B cell (primary cell): Measurements from ENCODE around the gene PRRT1. TPM values are rescaled to one million over a fixed set of nuclear protein-coding genes. Genes with fewer than 3 reads are reported as not detected.

Experiments used
- ATAC-seq: fragments of 200-7000 bp; cut with Tn5 transposase; one replicate; pipeline ENCODE4 v1.10.0; 2021; ENCODE audit warnings: low read depth, mild to moderate bottlenecking, moderate number of reproducible peaks, moderate library complexity
- CTCF ChIA-PET: fragments of 350-600 bp; sonication (Branson Sonifier 250); formaldehyde crosslinking; loops from one replicate; lab custom pipeline; 2021; ENCODE audit warnings: antibody characterized with exemption, inconsistent platforms; lab: Charles Lee
- POLR2A ChIA-PET: fragments of 350-600 bp; sonication (Branson Sonifier 250); formaldehyde crosslinking; loops from one replicate; lab custom pipeline; 2021; ENCODE audit warnings: antibody characterized with exemption; lab: Charles Lee
- DNase-seq: peaks from one replicate; pipeline ENCODE4 v3.0.0; 2013
- H2AFZ ChIP-seq: 2 replicates; pipeline ENCODE4 v1.6.1; 2012; ENCODE audit warnings: mild to moderate bottlenecking, low read depth, low read length; ENCODE audit not compliant: insufficient read depth, poor library complexity, severe bottlenecking
- H3K27ac ChIP-seq, 2 donors: 1 replicate in 1 of 2; 2 replicates in 1 of 2; pipeline ENCODE4 v1.5.1; 2012 to 2013; ENCODE audit warnings: low read length in 2 of 2, mild to moderate bottlenecking in 2 of 2, moderate library complexity in 1 of 2
- H3K27me3 ChIP-seq, 4 experiments: fragments of 200-600 bp in 1 of 4; sonication (generic) in 1 of 4; replicated peaks in 1 of 4; 1 replicate in 2 of 4; 2 replicates in 2 of 4; pipeline versions ENCODE4 v1.6.1 to v1.7.0; 2013 to 2016; ENCODE audit warnings: low read length in 3 of 4, mild to moderate bottlenecking in 2 of 4, mixed read lengths in 1 of 4, moderate library complexity in 1 of 4; ENCODE audit not compliant: insufficient read depth in 4 of 4, control insufficient read depth in 3 of 4; ENCODE audit errors: control extremely low read depth in 1 of 4
- H3K36me3 ChIP-seq, 2 experiments: replicated peaks in 1 of 2; 1 replicate in 1 of 2; 2 replicates in 1 of 2; pipeline versions ENCODE4 v1.6.1 to v1.7.1; 2013; ENCODE audit warnings: low read length in 1 of 2; ENCODE audit not compliant: insufficient read depth in 2 of 2, control insufficient read depth in 1 of 2; ENCODE audit errors: control extremely low read depth in 1 of 2, extremely low read depth in 1 of 2
- H3K4me1 ChIP-seq, 2 donors: fragments of 200-600 bp in 1 of 2; sonication (generic) in 1 of 2; 1 replicate in 1 of 2; 2 replicates in 1 of 2; pipeline versions ENCODE4 v1.5.1 to v1.6.1; 2013 to 2017; ENCODE audit warnings: low read length in 2 of 2; ENCODE audit not compliant: control insufficient read depth in 2 of 2, insufficient read depth in 2 of 2
- H3K4me2 ChIP-seq: replicated peaks from 2 replicates; pipeline ENCODE3; 2012; ENCODE audit warnings: mild to moderate bottlenecking, low read depth, low read length; ENCODE audit not compliant: poor library complexity, severe bottlenecking
- H3K4me3 ChIP-seq, 5 experiments: fragments of 200-600 bp in 1 of 5; sonication (generic) in 1 of 5; 1 replicate in 3 of 5; 2 replicates in 2 of 5; pipeline versions ENCODE4 v1.5.1 to v1.7.0; 2011 to 2016; ENCODE audit warnings: low read length in 4 of 5, mild to moderate bottlenecking in 4 of 5, low read depth in 2 of 5, control low read depth in 1 of 5, moderate library complexity in 1 of 5; ENCODE audit not compliant: insufficient read depth in 1 of 5; ENCODE audit errors: control extremely low read depth in 1 of 5, extremely low read depth in 1 of 5
- H3K79me2 ChIP-seq: fragments of 200-600 bp; sonication (generic); one replicate; pipeline ENCODE4 v1.6.0; 2016; ENCODE audit warnings: low read length; ENCODE audit not compliant: control insufficient read depth, insufficient read depth
- H3K9ac ChIP-seq: fragments of 200-600 bp; sonication (generic); 2 replicates; pipeline ENCODE4 v1.6.1; 2017; ENCODE audit warnings: mild to moderate bottlenecking, low read length, moderate library complexity
- H3K9me3 ChIP-seq, 3 donors: one replicate each; pipeline versions ENCODE4 v1.6.1 to v1.7.1; 2013; ENCODE audit warnings: low read length in 2 of 3; ENCODE audit not compliant: control insufficient read depth in 2 of 3, insufficient read depth in 1 of 3; ENCODE audit errors: control extremely low read depth in 1 of 3
- H4K20me1 ChIP-seq: 2 replicates; pipeline ENCODE4 v1.6.0; 2012; ENCODE audit warnings: mild to moderate bottlenecking, low read length; ENCODE audit not compliant: insufficient read depth, control insufficient read depth, poor library complexity, severe bottlenecking
- H3K27ac Mint-ChIP-seq: one replicate; pipeline ENCODE4 v1.8.0; 2021; ENCODE audit warnings: mixed read lengths
- H3K27me3 Mint-ChIP-seq: one replicate; pipeline ENCODE4 v1.8.0; 2021; ENCODE audit warnings: mixed read lengths
- H3K4me1 Mint-ChIP-seq: one replicate; pipeline ENCODE4 v1.8.0; 2021; ENCODE audit warnings: mixed read lengths
- H3K4me3 Mint-ChIP-seq: one replicate; pipeline ENCODE4 v1.8.0; 2021; ENCODE audit warnings: mixed read lengths
- H3K9me3 Mint-ChIP-seq: one replicate; pipeline ENCODE4 v1.8.0; 2022; ENCODE audit warnings: mixed read lengths; ENCODE audit not compliant: insufficient read depth
- EZH2 ChIP-seq: IDR thresholded peaks from 2 replicates; pipeline ENCODE4 v1.6.1; 2012; ENCODE audit warnings: borderline replicate concordance, low read depth, mild to moderate bottlenecking, moderate library complexity, low read length; ENCODE audit not compliant: insufficient read depth, poor library complexity, severe bottlenecking
- WGBS: methylation state at CpG from one replicate; pipeline ENCODE4 v1.1.5; 2013; ENCODE audit warnings: missing lambda C conversion rate; ENCODE audit not compliant: insufficient coverage; 5-methylcytosine and 5-hydroxymethylcytosine counted together
- intact Hi-C: fragments of 100-400 bp; cut with micrococcal nuclease; formaldehyde crosslinking; loops from one replicate; pipeline ENCODE4 v1.10.0; 2022
- polyA plus RNA-seq: library from polyadenylated mRNA; depleted of rRNA; stranded (reverse); fragments of >200 nt; gene quantifications from 2 replicates; pipeline ENCODE4 v1.2.3, GENCODE V29; 2012
- total RNA-seq, 2 donors: library from RNA; stranded (reverse); fragments of 120-200 nt in 1 of 2; gene quantifications; 1 replicate in 1 of 2; 2 replicates in 1 of 2; pipeline versions ENCODE4 v1.2.3 to v1.2.4, GENCODE V29; 2013 to 2022
- TF ChIP-seq, protein P1 (sequence below): fragments of 200-600 bp; IDR thresholded peaks from one replicate; pipeline ENCODE4 v1.8.0; 2022; ENCODE audit warnings: antibody characterized with exemption, mild to moderate bottlenecking

PRRT1 gene
- total and polyA plus RNA-seq, 2 donors (not counting 1 experiment from before 2014, with no cell fraction given), result not detected

DNA sequence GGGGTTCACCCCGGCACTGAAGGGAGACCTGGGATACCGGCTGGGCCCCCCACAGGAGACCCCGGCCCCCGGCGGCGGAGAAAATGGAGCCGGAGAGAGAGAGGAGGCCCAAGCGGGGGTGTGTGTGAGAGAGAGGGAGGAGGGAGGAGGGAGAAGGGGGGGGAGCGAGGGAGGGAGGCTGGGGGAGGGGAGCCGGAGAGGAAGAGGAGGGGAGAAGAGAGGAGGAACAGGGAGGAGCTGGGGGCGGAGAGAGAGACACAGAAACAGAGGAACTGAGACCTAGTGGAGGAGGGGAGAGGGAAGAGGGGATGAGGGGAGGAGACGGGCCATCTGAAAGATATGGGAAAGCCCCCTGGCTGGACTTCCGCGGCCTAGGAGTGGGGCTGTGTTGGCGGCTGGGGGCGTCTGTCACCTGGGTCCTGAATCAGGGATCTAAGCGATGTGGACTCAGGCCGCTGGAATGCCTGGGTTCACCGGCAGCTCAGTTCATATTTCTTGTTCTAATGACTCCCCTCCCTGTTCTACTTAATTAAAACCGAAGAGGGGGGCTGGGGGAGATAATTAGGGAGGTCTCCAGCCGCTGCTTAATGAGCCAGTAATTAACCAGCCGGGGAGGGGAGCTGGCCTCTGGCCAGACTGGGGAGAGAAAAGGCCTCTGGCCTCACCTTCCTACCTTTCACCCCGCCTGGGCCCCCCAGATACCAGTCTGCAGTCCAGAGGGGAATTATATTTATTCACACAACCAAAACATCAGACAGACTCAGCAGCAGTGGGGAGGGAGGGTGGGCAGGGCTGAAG lies 38.5 kb upstream of the PRRT1 start, which contains the start of gene PBX2:
PBX2 (minus strand) TSS at position 149 of the 798 bp plus-strand sequence. CDS start 287 bp downstream, outside the sequence.
- Histone ChIP-seq H3K4me2 (peak within 1 kb of the TSS; percentile 91), H4K20me1 (no peaks in the 10 kb centered on the region), H3K9me3 (no peaks in the 10 kb centered on the region), H2AFZ (peak within 1 kb of the TSS; percentile 41), H3K9ac (peak within 1 kb of the TSS; percentile 96), H3K27ac (peak within 1 kb of the TSS; percentile 93 to 97), H3K27me3 (no peaks in the 10 kb centered on the region), H3K79me2 (peaks cover 58% of the 10 kb centered on the region), H3K4me1 (peaks cover 55 to 74% of the 10 kb centered on the region in 2 donors), H3K36me3 (peaks cover 0 to 37% of the 10 kb centered on the region in 2 experiments), H3K4me3 (peak within 1 kb of the TSS; percentile 74 to 99 (median 95))
- Mint-ChIP-seq H3K27ac (peak within 1 kb of the TSS; percentile 96), H3K4me1 (peaks cover 80% of the 10 kb centered on the region), H3K9me3 (no peaks in the 10 kb centered on the region), H3K4me3 (peak within 1 kb of the TSS; percentile 91), H3K27me3 (no peaks in the 10 kb centered on the region)
- ChIA-PET CTCF (interaction anchor here (0.7 to 1.6 kb wide), 3 partner anchors 13 to 62 kb away, joined by 3 read pairs; partner anchors contain the start of gene ATF6B), POLR2A (interaction anchor here (0.6 to 1.7 kb wide), 11 partner anchors 8 to 781 kb away, joined by 3 to 11 read pairs (median 4); partner anchors contain the start of genes AGPAT1, ATF6B, BRD2 and HLA-DMB)
- WGBS, result 0% methylated on average over 7 of the region's 23 CpGs
- DNase-seq, result peak; percentile 93
- peak; percentile 86 for ATAC-seq
- no peak for TF ChIP-seq EZH2
- TF ChIP-seq, protein P1, sequence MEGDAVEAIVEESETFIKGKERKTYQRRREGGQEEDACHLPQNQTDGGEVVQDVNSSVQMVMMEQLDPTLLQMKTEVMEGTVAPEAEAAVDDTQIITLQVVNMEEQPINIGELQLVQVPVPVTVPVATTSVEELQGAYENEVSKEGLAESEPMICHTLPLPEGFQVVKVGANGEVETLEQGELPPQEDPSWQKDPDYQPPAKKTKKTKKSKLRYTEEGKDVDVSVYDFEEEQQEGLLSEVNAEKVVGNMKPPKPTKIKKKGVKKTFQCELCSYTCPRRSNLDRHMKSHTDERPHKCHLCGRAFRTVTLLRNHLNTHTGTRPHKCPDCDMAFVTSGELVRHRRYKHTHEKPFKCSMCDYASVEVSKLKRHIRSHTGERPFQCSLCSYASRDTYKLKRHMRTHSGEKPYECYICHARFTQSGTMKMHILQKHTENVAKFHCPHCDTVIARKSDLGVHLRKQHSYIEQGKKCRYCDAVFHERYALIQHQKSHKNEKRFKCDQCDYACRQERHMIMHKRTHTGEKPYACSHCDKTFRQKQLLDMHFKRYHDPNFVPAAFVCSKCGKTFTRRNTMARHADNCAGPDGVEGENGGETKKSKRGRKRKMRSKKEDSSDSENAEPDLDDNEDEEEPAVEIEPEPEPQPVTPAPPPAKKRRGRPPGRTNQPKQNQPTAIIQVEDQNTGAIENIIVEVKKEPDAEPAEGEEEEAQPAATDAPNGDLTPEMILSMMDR, result no peak
- intact Hi-C loops, result loop anchor here (1.0 to 10.0 kb wide), 3 partner anchors 14 to 695 kb away; partner anchors contain the start of genes AGPAT1, CLIC1 and MICB

DNA sequence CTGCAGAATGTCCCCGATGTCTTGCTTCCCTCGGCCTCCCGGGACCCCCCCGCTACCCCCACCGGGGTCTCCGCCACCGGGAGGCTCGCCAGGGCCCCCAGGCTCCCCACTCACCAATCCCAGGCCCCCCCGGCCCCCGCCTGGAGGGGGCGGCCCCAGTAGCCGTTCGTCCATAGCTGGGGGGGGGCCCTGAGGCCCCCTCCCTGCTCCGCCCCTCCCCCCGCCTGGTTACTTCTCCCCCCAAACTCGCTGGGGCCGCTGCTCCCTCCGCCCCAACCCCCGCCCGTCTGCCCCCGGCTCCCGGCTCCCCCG lies 38.0 kb upstream of the PRRT1 start:
- Mint-ChIP-seq H3K9me3 (no peaks in the 10 kb centered on the region), H3K4me1 (peaks cover 74% of the 10 kb centered on the region), H3K27ac (peak overlapping the region; percentile 95), H3K27me3 (no peaks in the 10 kb centered on the region), H3K4me3 (peak overlapping the region; percentile 91)
- intact Hi-C loops, result loop anchor here (1.0 to 10.0 kb wide), 3 partner anchors 13 to 695 kb away; partner anchors contain the start of genes AGPAT1, CLIC1 and MICB
- 0% methylated on average over 4 of the region's 23 CpGs for WGBS
- Histone ChIP-seq H3K36me3 (peaks cover 0 to 37% of the 10 kb centered on the region in 2 experiments), H2AFZ (peak overlapping the region; percentile 41), H3K27ac (peak overlapping the region; percentile 46 to 97), H4K20me1 (no peaks in the 10 kb centered on the region), H3K9ac (peak overlapping the region; percentile 96), H3K4me3 (peak overlapping the region; percentile 74 to 99 (median 95)), H3K4me1 (peaks cover 50 to 68% of the 10 kb centered on the region in 2 donors), H3K9me3 (no peaks in the 10 kb centered on the region), H3K27me3 (no peaks in the 10 kb centered on the region), H3K4me2 (peak overlapping the region; percentile 91), H3K79me2 (peaks cover 58% of the 10 kb centered on the region)
- CTCF ChIA-PET, result no interaction called here
- ATAC-seq (no peak), DNase-seq (peak; percentile 49)
- POLR2A ChIA-PET, result interaction anchor here (0.7 to 1.7 kb wide), 6 partner anchors 8 to 782 kb away, joined by 4 to 6 read pairs (median 5); partner anchors contain the start of gene ATF6B
- TF ChIP-seq, protein P1, result no peak
- no peak for TF ChIP-seq EZH2
